Measurements from ENCODE around the gene NRBP1. TPM values are rescaled to one million over a fixed set of nuclear protein-coding genes. Genes with fewer than 3 reads are reported as not detected.

Gene NRBP1
- 106 and 128 TPM in 2 replicates for total RNA-seq

DNA sequence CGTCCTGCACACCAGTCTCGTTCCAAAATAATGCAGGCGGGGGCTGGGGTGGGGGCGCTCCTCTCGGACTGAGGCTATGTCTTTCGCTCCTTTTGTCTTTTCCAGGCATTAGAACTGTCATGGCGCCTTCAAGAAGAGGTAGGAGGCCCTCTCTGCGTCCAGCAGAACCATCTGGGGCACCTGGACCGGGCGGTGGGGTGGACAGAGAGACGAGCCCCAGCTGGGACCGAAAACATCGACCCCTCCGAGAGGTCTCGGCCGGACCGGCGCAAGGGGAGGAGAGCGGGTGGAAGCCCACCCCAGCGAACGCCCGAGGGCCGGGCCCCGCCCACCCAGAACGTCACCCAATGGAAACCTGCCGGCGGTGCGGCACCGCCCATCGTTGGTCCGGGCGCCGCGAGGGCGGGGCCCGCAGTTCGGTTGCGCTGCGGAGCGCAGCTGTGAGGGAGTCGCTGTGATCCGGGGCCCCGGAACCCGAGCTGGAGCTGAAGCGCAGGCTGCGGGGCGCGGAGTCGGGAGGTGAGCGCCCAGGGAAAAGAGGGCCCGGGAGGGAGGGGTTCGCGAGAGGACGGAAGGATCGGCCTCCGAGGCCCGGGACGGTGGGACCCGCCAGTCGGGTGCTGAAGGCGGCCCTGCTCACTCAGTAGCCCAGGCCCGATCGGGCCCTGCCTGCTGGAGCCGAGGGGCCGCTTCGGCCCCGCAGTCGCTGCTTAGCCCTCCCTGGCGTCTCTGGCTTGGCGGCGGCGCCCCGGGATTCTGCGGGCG is at the start of gene NRBP1:
Gene NRBP1 (plus strand): TSS at position 419 of the 765 bp plus-strand sequence. CDS start 4,643 bp downstream, outside the sequence.

GRCh38 chr2:27380626-27381545 is 47.5 kb upstream of the NRBP1 start, which contains the start of gene ZNF513:
Gene ZNF513 (minus strand): TSS chr2:27380734. CDS start chr2:27380526, 208 bp downstream.

DNA sequence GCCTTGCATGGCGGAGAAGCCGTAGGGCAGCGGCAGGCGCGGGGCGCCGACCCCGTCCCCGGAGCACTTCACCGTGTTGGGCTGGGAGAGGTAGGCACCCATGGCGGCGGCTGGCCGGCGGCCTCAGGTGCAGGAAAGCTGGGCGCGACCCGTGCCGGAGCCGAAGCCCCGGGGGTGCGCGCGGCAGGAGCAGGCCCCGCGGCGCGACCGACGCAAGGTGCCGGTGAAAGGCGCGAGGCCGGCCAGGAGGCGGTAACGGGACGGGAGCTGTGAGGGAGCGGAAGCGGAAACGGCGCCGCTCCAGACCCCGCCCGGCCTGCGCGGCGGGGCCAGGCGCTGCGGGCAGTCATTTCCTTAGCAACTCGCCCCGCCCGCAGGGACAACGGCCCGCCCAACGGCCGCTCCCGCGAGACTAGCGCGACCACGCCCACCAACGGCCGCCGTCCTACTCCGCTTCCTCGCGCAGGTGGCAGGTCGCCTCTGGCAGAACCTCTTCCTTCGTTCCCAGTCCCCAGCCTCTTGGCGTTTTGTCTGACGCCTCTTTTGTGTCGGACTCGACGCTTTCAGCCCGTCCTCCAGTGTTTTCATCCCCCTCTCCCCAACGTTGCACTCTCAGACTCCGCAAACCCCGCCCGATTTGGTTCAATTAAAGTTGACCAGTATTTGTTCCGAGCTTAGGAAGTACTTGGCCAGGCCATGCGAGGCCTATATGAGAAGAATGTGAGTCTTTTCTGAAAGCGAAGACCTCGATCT is 18.9 kb upstream of the NRBP1 start, which contains the start of gene PPM1G:
Gene PPM1G (minus strand): TSS at position 271 of the 753 bp plus-strand sequence. CDS start 169 bp downstream, at position 102.

GRCh38 chr2:27441958-27442919 is 13.8 kb downstream of the NRBP1 start, which contains the start of gene KRTCAP3:
Gene KRTCAP3 (plus strand): TSS chr2:27442381. CDS start chr2:27442413, 32 bp downstream.

DNA sequence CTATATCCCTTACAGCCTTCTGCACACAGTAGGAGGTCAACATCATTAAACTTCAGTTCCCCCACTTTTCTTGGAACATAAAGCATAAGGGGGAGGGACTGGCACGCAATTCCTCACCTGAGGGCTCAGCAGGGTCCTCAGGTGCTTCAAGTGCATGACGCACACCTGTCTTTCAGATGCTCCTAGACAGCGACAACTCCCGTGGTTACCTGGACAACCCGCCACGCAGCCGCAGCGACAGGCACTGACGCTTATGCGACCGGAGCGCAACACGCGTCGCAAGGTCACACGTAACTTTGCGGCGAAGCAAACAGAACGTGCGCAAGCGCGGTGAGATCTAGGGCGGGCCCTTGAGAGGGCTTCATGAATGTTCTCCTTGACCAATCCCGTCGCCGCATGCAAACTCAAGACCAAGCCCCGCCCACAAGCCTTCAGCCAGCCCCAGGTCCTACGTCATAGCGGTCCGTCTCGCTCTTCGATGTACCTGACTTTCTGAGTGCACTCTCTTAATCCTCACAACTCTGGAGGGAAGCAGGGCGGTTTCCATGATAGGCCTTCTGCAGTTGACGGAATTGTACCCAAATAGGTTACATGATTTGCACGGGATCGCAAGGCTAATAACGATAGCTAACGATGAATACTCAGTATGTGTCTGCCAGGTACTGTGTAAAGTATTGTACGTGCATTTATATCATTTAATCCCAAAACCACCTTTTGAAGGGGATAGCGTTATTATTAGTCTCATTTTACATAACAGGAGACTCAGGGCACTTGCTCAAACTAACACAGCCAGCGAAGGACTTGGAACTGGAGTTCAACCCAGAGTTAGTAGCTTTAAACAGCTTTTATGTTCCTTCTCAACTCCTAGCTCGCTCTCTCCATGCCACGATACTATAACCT is 61.3 kb downstream of the NRBP1 start, which contains the start of gene IFT172:
Gene IFT172 (minus strand): TSS at position 246 of the 900 bp plus-strand sequence. CDS start 90 bp downstream, at position 156.

Other genes starting within 250 kb of the NRBP1 start
- 140 and 237 TPM in 2 replicates for gene ATRAID, start 216.6 kb upstream of the NRBP1 start, total RNA-seq
- 19.4 and 30.4 TPM in 2 replicates for gene SLC5A6, start 216.4 kb upstream of the NRBP1 start, total RNA-seq
- gene CAD, start 211.3 kb upstream of the NRBP1 start, total RNA-seq, result 45.9 and 57.2 TPM in 2 replicates
- 0.66 and 0.87 TPM in 2 replicates for gene SLC30A3, start 165.6 kb upstream of the NRBP1 start, total RNA-seq
- gene DNAJC5G, start 153.2 kb upstream of the NRBP1 start, total RNA-seq, result not detected in 2 replicates
- gene TRIM54, start 146.2 kb upstream of the NRBP1 start, total RNA-seq, result 0.33 and 0.37 TPM in 2 replicates
- 0.22 and 1.00 TPM in 2 replicates for gene UCN, start 120.2 kb upstream of the NRBP1 start, total RNA-seq
- gene MPV17, start 105.5 kb upstream of the NRBP1 start, total RNA-seq, result 48.6 and 95.3 TPM in 2 replicates
- gene GTF3C2, start 71.9 kb upstream of the NRBP1 start, total RNA-seq, result 19.6 and 24.0 TPM in 2 replicates
- 26.9 and 34.5 TPM in 2 replicates for gene EIF2B4, start 58.3 kb upstream of the NRBP1 start, total RNA-seq
- gene SNX17, start 58.0 kb upstream of the NRBP1 start, total RNA-seq, result 149 and 170 TPM in 2 replicates
- 9.0 and 11.1 TPM in 2 replicates for gene ZNF513, start 47.9 kb upstream of the NRBP1 start, total RNA-seq
- 77.2 and 144 TPM in 2 replicates for gene PPM1G, start 19.0 kb upstream of the NRBP1 start, total RNA-seq
- gene KRTCAP3, start 13.8 kb downstream of the NRBP1 start, total RNA-seq, result not detected in 2 replicates
- 40.7 and 41.4 TPM in 2 replicates for gene IFT172, start 61.1 kb downstream of the NRBP1 start, total RNA-seq
- gene FNDC4, start 66.6 kb downstream of the NRBP1 start, total RNA-seq, result 15.6 and 16.6 TPM in 2 replicates
- 0.12 and 0.22 TPM in 2 replicates for gene GCKR, start 68.2 kb downstream of the NRBP1 start, total RNA-seq
- 27.1 and 33.2 TPM in 2 replicates for gene ZNF512, start 154.4 kb downstream of the NRBP1 start, total RNA-seq
- gene CCDC121, start 200.4 kb downstream of the NRBP1 start, total RNA-seq, result 1.7 and 2.0 TPM in 2 replicates
- 33.9 and 55.4 TPM in 2 replicates for gene GPN1, start 200.4 kb downstream of the NRBP1 start, total RNA-seq
- gene SUPT7L, start 235.0 kb downstream of the NRBP1 start, total RNA-seq, result 18.5 and 22.0 TPM in 2 replicates
- gene SLC4A1AP, start 235.3 kb downstream of the NRBP1 start, total RNA-seq, result 31.4 and 36.9 TPM in 2 replicates